SH-SY5Y (cell line): ENCODE results near the gene CUL1.

Experiments
- GATA2 ChIP-seq: IDR thresholded peaks from 2 replicates; pipeline ENCODE4 v1.6.1; 2011; ENCODE audit warnings: mild to moderate bottlenecking, low read depth, low read length
- GATA3 ChIP-seq: IDR thresholded peaks from 2 replicates; pipeline ENCODE4 v1.6.1; 2011; ENCODE audit warnings: low read depth, mild to moderate bottlenecking, low read length, moderate library complexity

DNA sequence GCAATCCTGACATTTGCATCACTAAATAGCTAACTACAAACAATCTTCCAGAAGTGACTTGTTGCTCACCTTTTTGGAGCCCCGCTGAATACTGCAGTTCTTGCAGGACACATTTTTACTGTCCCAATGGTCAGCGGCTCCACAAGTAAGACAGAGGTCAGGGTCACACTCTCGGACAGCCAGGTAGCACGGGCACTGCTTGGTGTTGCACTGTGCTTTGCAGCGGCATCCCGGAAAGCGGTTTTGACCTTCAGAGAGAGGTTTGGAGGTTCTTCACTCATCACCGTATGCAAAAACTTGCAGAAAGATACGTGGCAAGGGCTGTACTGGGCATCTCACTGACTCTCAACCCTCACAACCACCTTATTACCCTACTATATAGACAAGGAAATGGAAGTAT, 115.2 kb downstream of the CUL1 start:
- TF ChIP-seq GATA2 = no peak
- TF ChIP-seq GATA3 = no peak
